Spleen (tissue), 7 donors: ENCODE data around the gene ABCA2.
A peak's percentile ranks its signal among the peaks of the same experiment; 100 is the strongest.

ENCODE experiments used
- CTCF ChIP-seq, 11 experiments: fragments of 200-600 bp in 7 of 11; fragments of 450-650 bp in 4 of 11; sonication (generic) in 4 of 11; IDR thresholded peaks in 8 of 11; conservative IDR thresholded peaks in 3 of 11; 1 replicate in 7 of 11; 2 replicates in 4 of 11; pipeline versions ENCODE4 v1.4.0 to v1.8.0; 2016 to 2021; ENCODE audit warnings: antibody characterized with exemption in 11 of 11, inconsistent platforms in 4 of 11, mild to moderate bottlenecking in 1 of 11
- POLR2A ChIP-seq, 3 donors: fragments of 450-650 bp; IDR thresholded peaks; one replicate each; pipeline ENCODE4 v1.5.1; 2017; ENCODE audit warnings: antibody characterized with exemption in 3 of 3, mild to moderate bottlenecking in 1 of 3
- POLR2AphosphoS5 ChIP-seq, 3 donors: sonication (generic); formaldehyde crosslinking; IDR thresholded peaks; one replicate each; pipeline ENCODE4 v1.5.1; 2017; ENCODE audit warnings: antibody characterized with exemption in 3 of 3
- donor health status: DM: no; HTN: no; CAD: no; lungs with moderate emphysema.
- donor health status: DM: no; HTN: no; CAD: no.
- donor health status: DM: no; HTN: no; CAD: no.

- TF ChIP-seq CTCF (IDR thresholded peaks at IDR 0.05 in 8 of 11, conservative IDR thresholded peaks at IDR 0.05 in 3 of 11) (no peak), POLR2AphosphoS5 (IDR thresholded peaks at IDR 0.05) (peak in 1 of 3 donors; percentile 52), POLR2A (IDR thresholded peaks at IDR 0.05) (no peak)
These were observed 27.7 kb downstream of the ABCA2 start for GRCh38 chr9:137000177-137000930.
